Natural killer cell treated with Interleukin-12 subunit alpha and Interleukin-12 subunit beta and Interleukin-15 and Interleukin-18, amount 100 ng/mL, for 72 hours (primary cell): ENCODE results near the gene TCL1B. TPM values are rescaled to one million over a fixed set of nuclear protein-coding genes. Genes with fewer than 3 reads are reported as not detected.

Experiments used
- ATAC-seq, 2 donors: fragments of 150-1000 bp; cut with Tn5 transposase in 1 of 2; sonication (Bioruptor Pico), chemical (Tn5 transposase) in 1 of 2; 2 replicates each; pipeline ENCODE4 v1.10.0; 2021
- DNase-seq: peaks from one replicate; pipeline ENCODE4 v3.0.0; 2022; ENCODE audit warnings: low spot score
- H3K27ac Mint-ChIP-seq, 2 donors: 1 replicate in 1 of 2; 2 replicates in 1 of 2; pipeline ENCODE4 v1.8.0; 2022; ENCODE audit warnings: mixed read lengths in 2 of 2, mild to moderate bottlenecking in 1 of 2, moderate library complexity in 1 of 2
- H3K27me3 Mint-ChIP-seq, 2 donors: 1 replicate in 1 of 2; 2 replicates in 1 of 2; pipeline ENCODE4 v1.8.0; 2022; ENCODE audit warnings: mixed read lengths in 2 of 2
- H3K36me3 Mint-ChIP-seq: one replicate; pipeline ENCODE4 v1.8.0; 2022; ENCODE audit warnings: mixed read lengths
- H3K4me1 Mint-ChIP-seq, 2 donors: 1 replicate in 1 of 2; 2 replicates in 1 of 2; pipeline ENCODE4 v1.8.0; 2022; ENCODE audit warnings: low read depth in 2 of 2, mixed read lengths in 2 of 2, mild to moderate bottlenecking in 1 of 2
- H3K4me3 Mint-ChIP-seq: one replicate; pipeline ENCODE4 v1.8.0; 2022; ENCODE audit warnings: mixed read lengths
- H3K9me3 Mint-ChIP-seq: 2 replicates; pipeline ENCODE4 v1.8.0; 2022; ENCODE audit warnings: mixed read lengths
- total RNA-seq, 2 donors: library from RNA; stranded (reverse); gene quantifications; one replicate each; pipeline ENCODE4 v1.2.3, GENCODE V29; 2022

TCL1B gene
- total RNA-seq, 2 donors from 2014 or later: not detected

DNA sequence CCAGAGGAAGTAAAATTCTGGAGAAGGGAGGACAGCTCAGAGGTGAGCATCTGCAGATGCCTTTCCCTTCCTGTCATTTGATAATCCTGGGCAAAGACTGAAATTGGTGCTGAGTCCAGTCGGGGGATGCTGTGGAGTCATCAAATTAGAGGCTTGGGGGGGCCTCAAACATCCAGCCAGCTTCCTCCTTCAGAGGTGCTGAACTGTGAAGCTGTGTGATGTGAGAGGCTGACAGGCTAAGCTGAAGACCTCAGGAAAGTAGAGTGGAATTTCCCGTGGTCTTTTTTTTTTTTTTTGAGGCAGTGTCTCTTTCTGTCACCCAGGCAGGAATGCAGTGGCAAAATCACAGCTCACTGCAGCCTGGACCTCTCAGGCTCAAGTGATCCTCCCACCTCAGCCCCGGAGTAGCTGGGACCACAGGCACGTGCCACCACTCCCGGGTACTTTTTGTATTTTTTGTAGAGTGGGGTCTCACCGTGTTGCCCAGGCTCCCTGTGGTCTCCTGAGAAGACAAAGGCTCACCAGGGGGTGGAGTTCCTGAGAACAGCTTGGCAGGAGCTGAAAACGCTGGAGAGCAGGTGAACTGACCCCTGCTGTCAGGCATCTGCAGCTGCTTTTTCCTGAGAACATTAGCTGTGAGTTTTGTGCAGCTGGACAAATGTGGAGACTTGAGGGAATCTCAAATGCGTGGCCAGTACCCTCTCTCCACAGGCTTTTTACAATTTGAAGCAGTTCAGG is 6.1 kb upstream of the TCL1B start:
- H3K27me3 Mint-ChIP-seq: peaks cover 12 to 28% of the 10 kb centered on the region in 2 donors
- DNase-seq (no peak), ATAC-seq (no peak)
- no peaks in the 10 kb centered on the region for H3K9me3 Mint-ChIP-seq
- no peak overlapping the region for H3K27ac Mint-ChIP-seq
- no peaks in the 10 kb centered on the region for H3K36me3 Mint-ChIP-seq
- no peaks in the 10 kb centered on the region for H3K4me1 Mint-ChIP-seq
- H3K4me3 Mint-ChIP-seq: no peak overlapping the region

GRCh38 chr14:95681153-95681552 is 5.1 kb upstream of the TCL1B start:
- no peak overlapping the region for H3K27ac Mint-ChIP-seq
- H3K36me3 Mint-ChIP-seq: no peaks in the 10 kb centered on the region
- DNase-seq: no peak
- H3K27me3 Mint-ChIP-seq: peaks cover 10 to 18% of the 10 kb centered on the region in 2 donors
- H3K4me3 Mint-ChIP-seq: no peak overlapping the region
- no peaks in the 10 kb centered on the region for H3K4me1 Mint-ChIP-seq
- H3K9me3 Mint-ChIP-seq: no peaks in the 10 kb centered on the region
- ATAC-seq: no peak

- H3K36me3 Mint-ChIP-seq: no peaks in the 10 kb centered on the region
- peak; percentile 48 to 58 for ATAC-seq
- no peaks in the 10 kb centered on the region for H3K4me1 Mint-ChIP-seq
- H3K27ac Mint-ChIP-seq: no peak overlapping the region
- H3K9me3 Mint-ChIP-seq: no peaks in the 10 kb centered on the region
- peaks cover 10 to 20% of the 10 kb centered on the region in 2 donors for H3K27me3 Mint-ChIP-seq
- no peak overlapping the region for H3K4me3 Mint-ChIP-seq
- no peak for DNase-seq
Measured at GRCh38 chr14:95683793-95684192, 2.4 kb upstream of the TCL1B start.

DNA sequence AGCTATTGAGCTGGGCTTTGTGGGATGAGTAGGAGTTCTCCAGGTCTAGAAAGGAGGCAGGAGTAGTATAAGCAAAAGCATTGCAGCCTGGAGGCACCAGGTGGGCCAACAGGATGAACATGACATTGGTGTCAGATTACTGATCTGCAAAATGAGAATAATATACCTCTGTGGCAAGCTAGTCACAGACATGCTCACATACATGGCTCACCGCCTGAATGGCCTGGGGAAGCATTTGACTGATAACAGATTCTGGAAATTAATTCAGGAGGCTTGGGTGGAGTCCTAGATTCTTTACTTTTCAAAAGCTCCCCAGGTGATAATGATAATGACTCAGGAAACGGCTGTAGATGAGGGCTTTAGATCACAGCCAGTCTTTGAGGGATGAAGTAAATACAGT is 709 bp downstream of the TCL1B start:
- no peak overlapping the region for H3K27ac Mint-ChIP-seq
- H3K36me3 Mint-ChIP-seq: no peaks in the 10 kb centered on the region
- ATAC-seq (no peak), DNase-seq (no peak)
- H3K27me3 Mint-ChIP-seq: peaks cover 6 to 14% of the 10 kb centered on the region in 2 donors
- H3K9me3 Mint-ChIP-seq: no peaks in the 10 kb centered on the region
- no peaks in the 10 kb centered on the region for H3K4me1 Mint-ChIP-seq
- H3K4me3 Mint-ChIP-seq: no peak overlapping the region

DNA sequence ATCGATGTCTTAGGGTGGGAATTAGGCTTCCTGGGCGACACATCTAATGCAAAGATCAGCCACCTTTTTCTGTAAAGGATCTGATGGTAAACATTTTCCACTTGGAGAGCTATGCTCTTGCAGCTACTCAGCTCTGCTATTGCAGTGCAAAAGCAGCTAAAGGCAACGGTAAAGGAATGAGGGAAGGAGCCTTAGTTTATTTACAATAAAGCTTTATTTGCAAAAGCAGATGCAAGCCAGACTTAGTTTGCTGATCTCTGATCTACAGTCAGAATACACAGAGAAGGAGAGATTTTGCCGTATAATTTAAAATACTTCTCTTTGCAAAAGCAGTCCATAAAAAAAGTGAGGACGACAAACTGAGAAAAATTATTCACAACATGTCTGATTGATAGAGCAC is 3.2 kb downstream of the TCL1B start:
- no peak overlapping the region for H3K27ac Mint-ChIP-seq
- no peaks in the 10 kb centered on the region for H3K9me3 Mint-ChIP-seq
- no peak for DNase-seq
- no peaks in the 10 kb centered on the region for H3K36me3 Mint-ChIP-seq
- H3K4me3 Mint-ChIP-seq: no peak overlapping the region
- no peak for ATAC-seq
- peaks cover 15 to 16% of the 10 kb centered on the region in 2 donors for H3K27me3 Mint-ChIP-seq
- no peaks in the 10 kb centered on the region for H3K4me1 Mint-ChIP-seq

DNA sequence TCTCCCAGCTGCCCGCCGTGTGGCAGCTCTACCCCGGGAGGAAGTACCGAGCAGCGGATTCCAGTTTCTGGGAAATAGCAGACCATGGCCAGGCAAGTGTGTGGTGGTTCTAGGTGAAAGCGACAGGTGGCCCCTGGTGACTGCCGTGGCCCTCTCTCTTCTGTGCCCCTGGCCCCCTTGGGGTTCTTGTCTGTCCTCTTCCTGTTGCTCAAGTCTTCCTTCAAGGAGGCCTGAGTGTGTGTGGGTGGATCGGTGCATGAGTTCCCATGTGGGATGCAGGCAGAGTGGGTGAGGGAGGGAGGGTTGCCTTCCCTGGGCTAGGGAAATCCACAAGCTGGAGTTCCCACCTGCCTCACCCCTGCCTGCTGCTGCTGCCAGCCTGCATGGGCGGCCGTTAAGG is 4.6 kb downstream of the TCL1B start:
- DNase-seq (no peak), ATAC-seq (peak in 1 of 2 donors; percentile 9)
- H3K4me1 Mint-ChIP-seq: no peaks in the 10 kb centered on the region
- H3K36me3 Mint-ChIP-seq: no peaks in the 10 kb centered on the region
- no peaks in the 10 kb centered on the region for H3K9me3 Mint-ChIP-seq
- H3K27me3 Mint-ChIP-seq: peaks cover 15 to 16% of the 10 kb centered on the region in 2 donors
- H3K27ac Mint-ChIP-seq: no peak overlapping the region
- H3K4me3 Mint-ChIP-seq: no peak overlapping the region

DNA sequence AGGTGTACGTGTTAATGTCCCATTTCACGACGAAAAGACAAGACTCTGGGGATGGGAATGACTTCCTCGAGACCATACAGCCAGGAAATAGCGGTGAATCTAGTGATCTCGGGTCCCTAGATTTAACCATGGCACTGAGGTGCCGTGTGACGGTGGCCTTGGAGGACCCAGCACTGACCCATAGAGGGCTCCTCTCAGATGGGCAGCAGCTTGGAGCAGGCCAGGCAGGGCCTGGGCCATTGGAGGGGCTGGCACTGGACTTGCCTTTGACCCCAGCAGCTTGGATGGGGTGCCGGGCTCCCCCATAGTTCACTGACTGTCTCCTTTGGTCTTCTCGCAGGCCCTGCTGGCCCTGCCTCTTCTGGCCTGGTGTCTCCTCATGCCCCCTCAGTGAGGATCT is 5.4 kb downstream of the TCL1B start:
- no peaks in the 10 kb centered on the region for H3K36me3 Mint-ChIP-seq
- H3K27ac Mint-ChIP-seq: no peak overlapping the region
- peaks cover 17 to 23% of the 10 kb centered on the region in 2 donors for H3K27me3 Mint-ChIP-seq
- H3K9me3 Mint-ChIP-seq: no peaks in the 10 kb centered on the region
- no peaks in the 10 kb centered on the region for H3K4me1 Mint-ChIP-seq
- no peak overlapping the region for H3K4me3 Mint-ChIP-seq
- peak in 1 of 2 donors; percentile 34 for ATAC-seq
- DNase-seq: no peak

DNA sequence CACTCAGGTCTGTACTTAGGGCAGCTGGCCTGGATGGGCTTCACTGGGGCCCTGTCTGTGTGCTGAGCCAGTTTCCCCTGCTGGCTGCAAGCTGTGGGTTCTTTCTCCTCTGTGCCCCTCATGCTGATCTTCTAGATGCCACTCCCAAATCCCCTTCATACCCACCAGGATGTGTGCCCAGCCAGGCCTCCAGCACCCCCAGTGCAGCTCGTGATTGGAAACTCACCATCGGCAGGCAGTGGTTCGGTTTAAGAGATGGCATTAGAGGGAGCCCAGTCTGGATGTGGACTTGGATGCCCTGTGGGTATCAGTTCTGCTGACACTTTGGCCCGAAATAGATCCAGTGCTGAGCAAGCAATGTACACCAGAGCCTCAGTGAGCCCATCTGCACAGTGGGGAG is 5.9 kb downstream of the TCL1B start:
- Mint-ChIP-seq H3K4me3 (no peak overlapping the region), H3K27me3 (peaks cover 19 to 27% of the 10 kb centered on the region in 2 donors), H3K9me3 (no peaks in the 10 kb centered on the region), H3K36me3 (no peaks in the 10 kb centered on the region), H3K4me1 (no peaks in the 10 kb centered on the region), H3K27ac (no peak overlapping the region)
- ATAC-seq (no peak), DNase-seq (no peak)

DNA sequence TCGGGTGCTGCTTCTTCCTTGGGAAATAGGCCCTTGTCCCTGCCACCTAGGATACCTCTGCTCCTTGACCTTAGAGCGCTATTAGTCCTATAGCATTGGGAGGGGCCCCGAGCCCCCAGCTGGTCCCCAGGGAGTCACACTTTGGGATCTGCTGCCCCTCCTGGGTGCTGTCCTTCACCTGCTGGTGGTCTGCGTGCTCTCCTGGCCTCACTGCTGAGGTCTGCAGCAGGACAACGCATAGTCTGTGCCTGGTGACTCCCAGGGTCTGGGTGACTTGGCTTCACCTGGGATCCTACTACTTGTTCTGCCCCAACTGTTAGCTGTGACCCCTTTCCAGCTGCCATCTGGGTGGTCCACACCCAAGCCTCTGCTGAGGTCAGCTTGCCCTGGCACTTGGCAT is 8.8 kb downstream of the TCL1B start:
- Mint-ChIP-seq H3K4me1 (no peaks in the 10 kb centered on the region), H3K27me3 (peaks cover 21 to 45% of the 10 kb centered on the region in 2 donors), H3K36me3 (no peaks in the 10 kb centered on the region)

DNA sequence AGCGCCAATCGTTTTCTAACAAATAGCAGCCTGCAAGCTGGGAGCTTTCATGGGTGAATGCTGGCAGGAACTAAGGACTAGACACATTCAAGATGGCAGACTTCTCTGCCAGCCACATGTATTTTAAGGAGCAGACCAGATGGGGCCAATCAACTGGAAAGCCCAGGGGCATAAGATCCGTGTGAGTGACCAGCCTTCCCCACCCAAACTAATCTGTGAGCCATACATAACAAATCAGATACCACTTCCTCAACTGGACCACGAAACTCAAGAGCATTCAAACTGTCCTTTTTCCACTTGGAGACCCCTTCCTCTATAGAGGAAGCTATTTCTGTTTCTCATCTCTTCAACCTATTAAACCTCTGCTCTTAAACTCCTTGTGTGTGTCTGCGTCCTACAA is 9.7 kb downstream of the TCL1B start:
- no peaks in the 10 kb centered on the region for H3K4me1 Mint-ChIP-seq
- H3K27me3 Mint-ChIP-seq: peaks cover 24 to 54% of the 10 kb centered on the region in 2 donors
- ATAC-seq: no peak
- H3K9me3 Mint-ChIP-seq: no peaks in the 10 kb centered on the region
- no peak for DNase-seq
- H3K27ac Mint-ChIP-seq: no peak overlapping the region
- H3K36me3 Mint-ChIP-seq: no peaks in the 10 kb centered on the region
- H3K4me3 Mint-ChIP-seq: no peak overlapping the region

More for the DNA sequence above, 8.8 kb downstream of the TCL1B start:
- no peak overlapping the region for H3K27ac Mint-ChIP-seq
- ATAC-seq (peak in 1 of 2 donors; percentile 14), DNase-seq (no peak)
- H3K9me3 Mint-ChIP-seq: no peaks in the 10 kb centered on the region
- no peak overlapping the region for H3K4me3 Mint-ChIP-seq

- no peaks in the 10 kb centered on the region for H3K9me3 Mint-ChIP-seq
- peaks cover 26 to 60% of the 10 kb centered on the region in 2 donors for H3K27me3 Mint-ChIP-seq
- H3K36me3 Mint-ChIP-seq: no peaks in the 10 kb centered on the region
- no peak for DNase-seq
- no peak overlapping the region for H3K4me3 Mint-ChIP-seq
- no peaks in the 10 kb centered on the region for H3K4me1 Mint-ChIP-seq
- no peak overlapping the region for H3K27ac Mint-ChIP-seq
- no peak for ATAC-seq
Measured at GRCh38 chr14:95696741-95697140, 10.5 kb downstream of the TCL1B start.

DNA sequence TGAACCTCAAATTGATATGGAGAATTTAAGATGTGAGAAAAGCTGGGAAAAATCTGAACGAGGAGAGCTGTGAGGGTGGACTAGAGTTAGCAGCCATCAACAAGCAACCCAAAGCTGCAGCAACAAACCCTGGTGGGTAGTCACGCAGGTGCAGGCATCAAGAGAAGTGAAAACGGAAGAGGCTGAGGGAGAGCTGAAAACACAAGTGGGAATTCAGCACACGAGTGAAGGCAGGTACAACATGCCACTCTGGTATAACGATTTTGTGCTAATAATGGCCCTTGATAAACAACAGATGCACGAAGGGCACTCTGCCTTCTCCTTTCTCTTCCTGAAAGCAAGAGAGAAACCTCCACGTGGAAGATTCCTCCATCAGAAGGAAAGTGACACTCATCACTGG is 11.5 kb downstream of the TCL1B start:
- Mint-ChIP-seq H3K4me3 (no peak overlapping the region), H3K27ac (no peak overlapping the region), H3K27me3 (peaks cover 22 to 59% of the 10 kb centered on the region in 2 donors), H3K9me3 (no peaks in the 10 kb centered on the region), H3K36me3 (no peaks in the 10 kb centered on the region), H3K4me1 (no peaks in the 10 kb centered on the region)
- no peak for ATAC-seq
- DNase-seq: no peak

DNA sequence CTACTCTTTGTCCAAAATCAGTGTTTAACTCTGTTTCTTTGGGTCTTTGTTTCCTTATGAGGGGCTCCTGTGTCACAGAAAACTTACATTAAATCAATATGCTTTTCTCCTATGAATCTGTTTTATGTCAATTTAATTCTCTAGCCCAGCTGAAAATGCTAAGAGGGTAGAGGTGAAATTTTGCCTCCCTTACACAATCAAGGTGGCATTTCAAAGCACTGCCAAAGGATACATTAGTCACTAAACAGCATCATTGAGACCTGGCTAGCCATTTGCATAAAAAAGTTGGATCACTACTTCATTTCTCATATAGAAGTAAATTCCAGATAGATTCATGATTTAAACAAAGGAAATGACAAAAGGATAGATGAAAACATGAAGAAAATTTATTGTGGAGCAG is 12.1 kb downstream of the TCL1B start:
- DNase-seq (no peak), ATAC-seq (no peak)
- H3K4me3 Mint-ChIP-seq: no peak overlapping the region
- peaks cover 17 to 62% of the 10 kb centered on the region in 2 donors for H3K27me3 Mint-ChIP-seq
- H3K4me1 Mint-ChIP-seq: no peaks in the 10 kb centered on the region
- no peak overlapping the region for H3K27ac Mint-ChIP-seq
- no peaks in the 10 kb centered on the region for H3K9me3 Mint-ChIP-seq
- H3K36me3 Mint-ChIP-seq: no peaks in the 10 kb centered on the region

DNA sequence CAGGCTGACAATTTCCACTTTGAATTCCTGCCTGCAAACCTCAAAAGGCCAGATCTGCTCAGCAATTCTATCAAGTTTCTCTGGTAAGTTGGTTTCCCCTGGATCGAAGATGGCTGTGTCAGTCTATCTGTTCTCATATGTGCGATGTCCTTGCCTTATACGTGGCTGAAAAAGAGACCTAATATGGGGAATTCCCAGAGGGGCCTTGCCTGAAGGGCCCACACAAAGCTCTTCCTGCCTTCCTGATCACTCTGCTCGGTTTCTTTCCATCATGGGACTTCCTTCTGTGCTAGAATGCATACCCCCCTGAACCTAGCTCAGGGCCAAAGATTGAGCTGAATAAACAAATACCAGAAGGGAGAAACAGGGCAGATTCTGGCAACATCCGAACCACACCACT is 13.2 kb downstream of the TCL1B start:
- ATAC-seq (no peak), DNase-seq (no peak)
- no peaks in the 10 kb centered on the region for H3K36me3 Mint-ChIP-seq
- peaks cover 19 to 72% of the 10 kb centered on the region in 2 donors for H3K27me3 Mint-ChIP-seq
- H3K4me3 Mint-ChIP-seq: no peak overlapping the region
- H3K27ac Mint-ChIP-seq: no peak overlapping the region
- no peaks in the 10 kb centered on the region for H3K4me1 Mint-ChIP-seq
- H3K9me3 Mint-ChIP-seq: no peaks in the 10 kb centered on the region
